ENCODE measurements around the gene EIF3A.
"Not testable (repeated sequence)": the region's sequence is repeated elsewhere in the genome, so short reads cannot be mapped to it uniquely, and the experiment has no call there.

DNA sequence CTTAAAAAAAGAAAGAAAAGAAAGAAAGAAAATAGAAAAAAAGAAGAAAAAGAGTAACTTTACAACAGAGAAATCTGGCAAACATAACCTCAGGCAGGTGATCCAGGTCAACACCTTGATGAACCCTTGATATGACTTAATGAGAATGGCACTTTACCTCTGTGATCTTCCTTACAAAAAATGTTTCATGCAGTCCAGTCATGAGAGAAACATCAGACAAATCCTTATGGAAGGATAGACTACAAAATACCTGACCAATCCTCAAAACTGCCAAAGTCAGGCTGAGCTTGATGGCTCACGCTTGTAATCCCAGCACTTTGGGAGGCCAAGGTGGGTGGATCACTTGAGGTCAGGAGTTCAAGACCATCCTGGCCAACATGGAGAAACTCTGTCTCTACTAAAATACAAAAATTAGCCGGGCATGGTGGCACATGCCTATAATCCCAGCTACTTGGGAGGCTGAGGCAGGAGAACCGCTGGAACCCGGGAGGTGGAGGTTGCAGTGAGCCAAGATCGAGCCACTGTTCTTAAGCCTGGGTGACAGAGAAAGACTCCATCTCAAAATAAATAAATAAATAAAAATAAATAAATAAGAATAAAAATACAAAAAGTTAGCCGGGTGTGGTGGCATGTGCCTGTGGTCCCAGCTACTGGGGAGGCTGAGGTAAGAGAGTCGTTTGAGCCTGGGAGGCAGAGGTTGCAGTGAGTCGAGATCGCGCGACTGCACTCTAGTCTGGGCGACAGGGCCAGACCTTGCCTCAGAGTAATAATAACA lies 16.2 kb upstream of the EIF3A start:
- not testable (repeated sequence) for TF ChIP-seq POLR2AphosphoS5 (IDR thresholded peaks at IDR 0.05; ENCODE audit: low read depth, low read length); SIN3A (IDR thresholded peaks at IDR 0.05; ENCODE audit: borderline replicate concordance, insufficient read depth, low read depth, low read length)
